A673 (cell line): ENCODE measurements around the gene CBLB. TPM values are rescaled to one million over a fixed set of nuclear protein-coding genes. Genes with fewer than 3 reads are reported as not detected.
"Not testable (repeated sequence)": the region's sequence is repeated elsewhere in the genome, so short reads cannot be mapped to it uniquely, and the experiment has no call there.

Experiments
- BruUV-seq: library from RNA; stranded (reverse); fragments of 400-500 nt; replicated peaks from 2 replicates; lab custom pipeline; 2021; lab: Mats Ljungman, UMichigan
- CTCF ChIA-PET: fragments of 300-600 bp; sonication (Branson Sonifier 250); formaldehyde crosslinking; loops from one replicate; lab custom pipeline; 2022; ENCODE audit warnings: antibody characterized with exemption; lab: Charles Lee
- POLR2A ChIA-PET: fragments of 300-600 bp; sonication (Branson Sonifier 250); formaldehyde crosslinking; loops from one replicate; lab custom pipeline; 2022; ENCODE audit warnings: antibody characterized with exemption; ENCODE audit not compliant: low non-redundant PET; lab: Charles Lee
- DNase-seq: peaks from one replicate; pipeline ENCODE4 v3.0.0-alpha.2; 2015; ENCODE audit warnings: low spot score
- H3K27ac ChIP-seq: fragments of 200-600 bp; sonication (generic); 2 replicates; pipeline ENCODE4 v1.5.1; 2016; ENCODE audit warnings: mixed run types, low read depth, mild to moderate bottlenecking, mixed read lengths, antibody characterized with exemption, low read length; ENCODE audit not compliant: poor library complexity, severe bottlenecking
- H3K27me3 ChIP-seq: fragments of 200-600 bp; sonication (generic); replicated peaks from 2 replicates; pipeline ENCODE4 v1.6.1; 2017; ENCODE audit warnings: mixed run types, low read depth, mild to moderate bottlenecking, mixed read lengths, antibody characterized with exemption, low read length; ENCODE audit not compliant: insufficient read depth, poor library complexity
- H3K36me3 ChIP-seq: fragments of 200-600 bp; sonication (generic); 2 replicates; pipeline ENCODE4 v1.6.1; 2016; ENCODE audit warnings: mixed run types, mild to moderate bottlenecking, mixed read lengths, antibody characterized with exemption, low read length; ENCODE audit not compliant: insufficient read depth, poor library complexity, severe bottlenecking
- H3K4me1 ChIP-seq: fragments of 200-600 bp; sonication (generic); 2 replicates; pipeline ENCODE4 v1.6.1; 2017; ENCODE audit warnings: mixed run types, mild to moderate bottlenecking, mixed read lengths, antibody characterized with exemption, low read length; ENCODE audit not compliant: insufficient read depth, poor library complexity, severe bottlenecking
- H3K4me3 ChIP-seq: fragments of 200-600 bp; sonication (generic); 2 replicates; pipeline ENCODE4 v1.5.1; 2016; ENCODE audit warnings: low read depth, mixed run types, mild to moderate bottlenecking, mixed read lengths, low read length; ENCODE audit not compliant: poor library complexity, severe bottlenecking
- H3K9me3 ChIP-seq: fragments of 200-600 bp; sonication (generic); 2 replicates; pipeline ENCODE4 v1.6.1; 2016; ENCODE audit warnings: mixed run types, low read depth, mild to moderate bottlenecking, mixed read lengths, antibody characterized with exemption, low read length; ENCODE audit not compliant: poor library complexity, severe bottlenecking
- CTCF ChIP-seq: fragments of 300-800, 200-600 bp; sonication (generic); conservative IDR thresholded peaks from 2 replicates; pipeline ENCODE4 v1.5.1; 2017; ENCODE audit warnings: low read depth, mild to moderate bottlenecking, antibody characterized with exemption, low read length, moderate library complexity, mixed read lengths
- EZH2 ChIP-seq: fragments of 200-600 bp; sonication (generic); IDR thresholded peaks from 2 replicates; pipeline ENCODE4 v1.6.1; 2017; ENCODE audit warnings: borderline replicate concordance, low read depth, mild to moderate bottlenecking, mixed read lengths, antibody characterized with exemption, low read length; ENCODE audit not compliant: poor library complexity, severe bottlenecking
- intact Hi-C: fragments of 100-400 bp; cut with micrococcal nuclease; formaldehyde crosslinking; loops from one replicate; pipeline ENCODE4 v1.10.0; 2022; ENCODE audit not compliant: unreplicated experiment
- total RNA-seq: library from RNA; stranded (reverse); gene quantifications from 2 replicates; pipeline ENCODE4 v1.2.3, GENCODE V29; 2021

Gene CBLB
- total RNA-seq, 1 experiment from 2014 or later: 23.3 TPM

- no peaks in the 10 kb centered on the region for H3K27me3 ChIP-seq
- ChIA-PET CTCF (no interaction called here), POLR2A (no interaction called here)
- TF ChIP-seq CTCF: no peak
- TF ChIP-seq EZH2: no peak
- H3K4me1 ChIP-seq: no peaks in the 10 kb centered on the region
- H3K36me3 ChIP-seq: no peaks in the 10 kb centered on the region
- no peak overlapping the region for H3K4me3 ChIP-seq
- no peaks in the 10 kb centered on the region for H3K9me3 ChIP-seq
- H3K27ac ChIP-seq: no peak overlapping the region
- BruUV-seq: no TSS peak
- intact Hi-C loops: no loop called here
- DNase-seq: no peak
Measured at GRCh38 chr3:105762749-105763658, 105.8 kb downstream of the CBLB start.

- H3K4me1 ChIP-seq, BruUV-seq, H3K27ac ChIP-seq, CTCF ChIA-PET, DNase-seq, H3K4me3 ChIP-seq, POLR2A ChIA-PET, H3K9me3 ChIP-seq, H3K36me3 ChIP-seq, intact Hi-C loops, H3K27me3 ChIP-seq: not testable (repeated sequence)
Measured at GRCh38 chr3:105762214-105762613, 106.6 kb downstream of the CBLB start.

- TF ChIP-seq EZH2 (no peak), CTCF (no peak)
- Histone ChIP-seq H3K27me3 (no peaks in the 10 kb centered on the region), H3K4me1 (no peaks in the 10 kb centered on the region), H3K27ac (no peak overlapping the region), H3K9me3 (no peaks in the 10 kb centered on the region), H3K36me3 (no peaks in the 10 kb centered on the region), H3K4me3 (no peak overlapping the region)
- POLR2A ChIA-PET: no interaction called here
- intact Hi-C loops: no loop called here
- no TSS peak for BruUV-seq
- no peak for DNase-seq
- CTCF ChIA-PET: no interaction called here
Measured at GRCh38 chr3:105759442-105760078, 109.3 kb downstream of the CBLB start.
